K562 treated with DMSO at 1 percent for 4 hours (cell line): ENCODE results near the gene EMC6. TPM values are rescaled to one million over a fixed set of nuclear protein-coding genes. Genes with fewer than 3 reads are reported as not detected.

Experiments used
- total RNA-seq: library from RNA; unstranded; fragments of 300-600 nt; gene quantifications from 2 replicates; pipeline ENCODE4 v1.2.3, GENCODE V29; 2022; ENCODE audit not compliant: insufficient read depth

The EMC6 gene
- total RNA-seq = 104 and 118 TPM in 2 replicates

GRCh38 chr17:3668279-3669084, at the start of gene EMC6, which contains the start of gene TAX1BP3:
Gene EMC6, plus strand, starts transcription at chr17:3668812. Its CDS starts 335 bp downstream, at chr17:3669147.
Gene TAX1BP3, minus strand, starts transcription at chr17:3668578. Its CDS starts 52 bp downstream, at chr17:3668526.

DNA sequence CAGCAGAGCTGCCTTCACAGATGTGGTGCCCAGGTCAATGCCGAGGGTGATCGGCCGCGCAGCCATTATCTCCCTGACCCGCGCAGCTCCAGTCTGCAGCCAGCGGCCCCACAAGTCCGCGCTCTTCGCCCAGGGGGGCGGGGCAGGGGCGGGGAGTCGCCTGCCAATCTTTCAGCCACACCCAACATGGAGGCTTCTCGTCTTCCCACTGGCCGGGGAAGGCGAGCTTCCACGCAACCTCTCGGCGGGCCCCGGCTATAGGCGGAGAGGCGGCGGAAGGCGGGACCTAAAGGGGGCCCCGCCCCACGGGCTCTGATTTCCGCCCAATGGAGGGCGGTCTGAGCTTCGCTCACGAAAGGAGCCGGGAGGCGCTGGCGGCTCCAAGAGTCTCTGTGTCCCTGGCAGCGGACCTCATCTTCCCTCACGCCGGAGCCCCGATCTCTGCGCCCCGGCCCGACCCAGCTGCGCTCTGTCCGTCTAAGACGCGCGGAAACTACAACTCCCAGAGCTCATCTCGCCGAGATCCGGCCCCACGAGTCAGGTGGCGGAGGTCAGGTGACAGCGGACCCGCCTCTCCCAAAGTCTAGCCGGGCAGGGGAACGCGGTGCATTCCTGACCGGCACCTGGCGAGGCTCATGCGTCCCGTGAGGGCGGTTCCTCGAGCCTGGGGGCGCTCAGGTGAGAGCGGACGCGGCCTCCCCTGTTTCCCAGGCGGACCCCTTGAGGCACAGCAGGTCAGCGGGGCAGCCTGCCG, 32.3 kb upstream of the EMC6 start, which contains the start of the genes CTNS and SHPK:
TSS of gene CTNS (plus strand) at position 607 of the 754 bp plus-strand sequence. CDS start 3,447 bp downstream, outside the sequence.
TSS of gene SHPK (minus strand) at position 97 of the 754 bp plus-strand sequence. CDS start at position 66, 31 bp downstream.

DNA sequence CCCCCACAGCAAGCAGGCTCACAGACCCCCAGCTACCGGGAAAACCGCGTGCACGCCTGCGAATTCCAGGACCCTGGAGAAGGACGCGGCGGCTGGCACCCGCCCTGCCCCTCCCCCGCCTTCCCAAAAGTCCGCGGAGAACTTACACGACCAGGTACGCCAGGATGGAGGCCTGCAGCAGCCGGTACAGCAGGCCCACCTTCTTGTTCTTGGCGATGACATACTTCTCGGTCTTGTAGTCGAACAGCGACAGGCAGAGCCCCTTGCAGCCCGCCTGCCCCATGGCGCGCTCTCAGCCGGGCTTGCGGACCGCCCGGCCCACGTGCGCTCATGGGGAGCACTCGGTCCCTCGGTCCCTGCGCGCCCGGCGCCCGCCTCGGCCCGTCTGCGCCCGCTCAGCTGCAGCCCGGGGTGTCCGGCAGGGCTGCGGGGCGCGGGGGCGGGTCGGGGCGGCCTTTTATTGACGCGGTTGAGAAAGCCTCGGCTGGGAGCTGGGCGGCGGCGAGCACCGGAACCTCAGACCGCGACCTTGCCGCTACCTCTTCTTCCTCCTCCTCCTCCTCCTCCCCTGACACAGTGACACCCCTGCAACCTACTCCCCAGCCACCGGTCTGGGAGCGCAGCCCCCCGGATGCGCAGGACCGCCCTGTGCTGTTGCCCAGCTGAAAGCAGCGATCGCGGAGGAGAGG, 27.3 kb downstream of the EMC6 start, which contains the start of gene P2RX5:
TSS of gene P2RX5 (minus strand) at position 433 of the 689 bp plus-strand sequence. CDS start at position 283, 150 bp downstream.

Other genes starting within 250 kb of the EMC6 start
- not detected in 2 replicates for gene OR1E2, start 235.0 kb upstream of the EMC6 start, total RNA-seq
- gene SPATA22, start 197.0 kb upstream of the EMC6 start, total RNA-seq = 1.2 TPM in 1 of 2 replicates, not detected in the other
- not detected in 2 replicates for gene ASPA, start 192.8 kb upstream of the EMC6 start, total RNA-seq
- gene TRPV3, start 111.0 kb upstream of the EMC6 start, total RNA-seq = not detected in 2 replicates
- gene TRPV1, start 59.4 kb upstream of the EMC6 start, total RNA-seq = 2.5 and 2.8 TPM in 2 replicates
- 8.8 and 10.3 TPM in 2 replicates for gene SHPK, start 32.6 kb upstream of the EMC6 start, total RNA-seq
- gene CTNS, start 32.1 kb upstream of the EMC6 start, total RNA-seq = 13.6 and 14.9 TPM in 2 replicates
- gene TAX1BP3, start 234 bp upstream of the EMC6 start, total RNA-seq = 25.0 and 36.3 TPM in 2 replicates
- 4.4 TPM in 1 of 2 replicates, not detected in the other for gene P2RX5, start 27.3 kb downstream of the EMC6 start, total RNA-seq
- gene HASPIN, start 55.1 kb downstream of the EMC6 start, total RNA-seq = 4.8 and 7.8 TPM in 2 replicates
- 24.3 and 36.1 TPM in 2 replicates for gene ITGAE, start 132.4 kb downstream of the EMC6 start, total RNA-seq
- gene NCBP3, start 177.4 kb downstream of the EMC6 start, total RNA-seq = 2.4 and 6.4 TPM in 2 replicates
- 2.5 and 2.9 TPM in 2 replicates for gene CAMKK1, start 224.2 kb downstream of the EMC6 start, total RNA-seq
- gene P2RX1, start 247.7 kb downstream of the EMC6 start, total RNA-seq = 34.2 and 43.1 TPM in 2 replicates